Measurements from ENCODE around the gene KIAA1549.

DNA sequence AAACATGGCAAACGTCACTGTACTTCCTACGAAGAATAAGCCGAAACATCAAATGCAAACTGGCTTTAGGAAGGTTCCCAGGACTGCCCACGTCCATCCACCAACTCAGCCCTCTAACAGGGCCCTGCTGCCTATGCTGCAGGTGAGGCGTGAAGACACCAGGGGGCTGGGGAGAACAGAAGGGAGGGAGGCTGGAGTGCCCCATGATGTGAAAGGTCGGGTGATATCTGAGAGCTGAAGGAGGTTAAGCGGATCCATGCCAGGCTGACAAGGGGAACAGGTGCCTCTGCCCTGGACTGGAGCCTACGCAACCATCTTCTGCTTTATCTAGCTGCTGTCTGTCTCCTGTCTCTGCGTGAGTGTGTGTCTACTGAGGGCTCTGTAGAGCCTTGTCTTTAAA is 143.0 kb downstream of the KIAA1549 start:
- TF ChIP-seq, protein P1, sequence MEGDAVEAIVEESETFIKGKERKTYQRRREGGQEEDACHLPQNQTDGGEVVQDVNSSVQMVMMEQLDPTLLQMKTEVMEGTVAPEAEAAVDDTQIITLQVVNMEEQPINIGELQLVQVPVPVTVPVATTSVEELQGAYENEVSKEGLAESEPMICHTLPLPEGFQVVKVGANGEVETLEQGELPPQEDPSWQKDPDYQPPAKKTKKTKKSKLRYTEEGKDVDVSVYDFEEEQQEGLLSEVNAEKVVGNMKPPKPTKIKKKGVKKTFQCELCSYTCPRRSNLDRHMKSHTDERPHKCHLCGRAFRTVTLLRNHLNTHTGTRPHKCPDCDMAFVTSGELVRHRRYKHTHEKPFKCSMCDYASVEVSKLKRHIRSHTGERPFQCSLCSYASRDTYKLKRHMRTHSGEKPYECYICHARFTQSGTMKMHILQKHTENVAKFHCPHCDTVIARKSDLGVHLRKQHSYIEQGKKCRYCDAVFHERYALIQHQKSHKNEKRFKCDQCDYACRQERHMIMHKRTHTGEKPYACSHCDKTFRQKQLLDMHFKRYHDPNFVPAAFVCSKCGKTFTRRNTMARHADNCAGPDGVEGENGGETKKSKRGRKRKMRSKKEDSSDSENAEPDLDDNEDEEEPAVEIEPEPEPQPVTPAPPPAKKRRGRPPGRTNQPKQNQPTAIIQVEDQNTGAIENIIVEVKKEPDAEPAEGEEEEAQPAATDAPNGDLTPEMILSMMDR (IDR thresholded peaks at IDR 0.05) = no peak
- no peak for TF ChIP-seq POLR2AphosphoS5 (IDR thresholded peaks at IDR 0.05)
- TF ChIP-seq POLR2A (IDR thresholded peaks at IDR 0.05) = no peak
- no peak for TF ChIP-seq EP300 (IDR thresholded peaks at IDR 0.05)

All from gastroesophageal sphincter (tissue), 3 donors.